Measurements from ENCODE around the gene GPATCH8.

The GPATCH8 gene

GRCh38 chr17:44354582-44355561 is 148.3 kb downstream of the GPATCH8 start:
- DNase-seq = peak; percentile 53

- DNase-seq = peak; percentile 55
Measured at GRCh38 chr17:44353672-44354331, 149.4 kb downstream of the GPATCH8 start.

GRCh38 chr17:44352828-44353671 is 150.2 kb downstream of the GPATCH8 start:
- DNase-seq = no peak

GRCh38 chr17:44351961-44352827 is 151.0 kb downstream of the GPATCH8 start:
- DNase-seq = no peak

GRCh38 chr17:44351464-44351863 is 151.7 kb downstream of the GPATCH8 start:
- no peak for DNase-seq

GRCh38 chr17:44350733-44351226 is 152.4 kb downstream of the GPATCH8 start:
- peak; percentile 63 for DNase-seq

GRCh38 chr17:44349553-44350070 is 153.6 kb downstream of the GPATCH8 start:
- no peak for DNase-seq

GRCh38 chr17:44348988-44349364 is 154.2 kb downstream of the GPATCH8 start:
- no peak for DNase-seq

- no peak for DNase-seq
Measured at GRCh38 chr17:44348234-44348987, 154.8 kb downstream of the GPATCH8 start.

Measured in right kidney (tissue), 1 donor.